WERI-Rb-1 (cell line): ENCODE measurements around the gene ACACA.
"Not testable (repeated sequence)": the region's sequence is repeated elsewhere in the genome, so short reads cannot be mapped to it uniquely, and the experiment has no call there.

Source experiments
- DNase-seq: peaks from one replicate; pipeline ENCODE4 v3.0.0-alpha.2; 2020
- H3K27ac ChIP-seq: fragments of 250-450 bp; sonication (Bioruptor Pico); 2 replicates; pipeline ENCODE4 v1.5.1; 2020; ENCODE audit warnings: mild to moderate bottlenecking, moderate library complexity
- H3K27me3 ChIP-seq: fragments of 250-450 bp; sonication (Bioruptor Pico); 2 replicates; pipeline ENCODE4 v1.5.1; 2021; ENCODE audit warnings: mild to moderate bottlenecking, low read depth, moderate library complexity; ENCODE audit not compliant: insufficient read depth, severe bottlenecking
- H3K36me3 ChIP-seq: fragments of 250-450 bp; sonication (Bioruptor Pico); 2 replicates; pipeline ENCODE4 v1.5.1; 2020; ENCODE audit warnings: mild to moderate bottlenecking, moderate library complexity
- H3K4me3 ChIP-seq: 2 replicates; pipeline ENCODE4 v1.5.1; 2011; ENCODE audit warnings: low read depth, mild to moderate bottlenecking, control low read depth, low read length
- H3K9me3 ChIP-seq: fragments of 250-450 bp; sonication (Bioruptor Pico); 2 replicates; pipeline ENCODE4 v1.5.1; 2021; ENCODE audit warnings: mild to moderate bottlenecking, moderate library complexity; ENCODE audit not compliant: severe bottlenecking
- CTCF ChIP-seq: IDR thresholded peaks from 2 replicates; pipeline ENCODE4 v1.5.1; 2011; ENCODE audit warnings: low read depth, mild to moderate bottlenecking, control low read depth, inconsistent platforms, low read length

The ACACA gene

GRCh38 chr17:37422971-37423625 is 16.5 kb upstream of the ACACA start:
- Histone ChIP-seq H3K36me3 (peaks cover 45% of the 10 kb centered on the region), H3K27me3 (no peaks in the 10 kb centered on the region), H3K9me3 (no peaks in the 10 kb centered on the region), H3K27ac (no peak overlapping the region), H3K4me3 (no peak overlapping the region)
- DNase-seq: no peak
- TF ChIP-seq CTCF: no peak

GRCh38 chr17:37417852-37418251 is 11.2 kb upstream of the ACACA start:
- Histone ChIP-seq H3K27me3 (no peaks in the 10 kb centered on the region), H3K4me3 (no peak overlapping the region), H3K36me3 (peaks cover 27% of the 10 kb centered on the region), H3K27ac (no peak overlapping the region), H3K9me3 (no peaks in the 10 kb centered on the region)
- TF ChIP-seq CTCF: no peak
- DNase-seq: no peak

- Histone ChIP-seq H3K27me3 (no peaks in the 10 kb centered on the region), H3K36me3 (peaks cover 37% of the 10 kb centered on the region), H3K27ac (no peak overlapping the region), H3K4me3 (no peak overlapping the region), H3K9me3 (no peaks in the 10 kb centered on the region)
- no peak for TF ChIP-seq CTCF
- DNase-seq: no peak
These were observed 7.4 kb upstream of the ACACA start for GRCh38 chr17:37413875-37414519.

GRCh38 chr17:37410357-37410756 is 3.7 kb upstream of the ACACA start:
- H3K36me3 ChIP-seq: peaks cover 32% of the 10 kb centered on the region
- no peak overlapping the region for H3K27ac ChIP-seq
- H3K4me3 ChIP-seq: no peak overlapping the region
- H3K9me3 ChIP-seq: no peaks in the 10 kb centered on the region
- DNase-seq: no peak
- no peak for TF ChIP-seq CTCF
- no peaks in the 10 kb centered on the region for H3K27me3 ChIP-seq

GRCh38 chr17:37408145-37408479 is 1.5 kb upstream of the ACACA start:
- DNase-seq, H3K4me3 ChIP-seq, H3K9me3 ChIP-seq, H3K27me3 ChIP-seq: not testable (repeated sequence)
- peaks cover 20% of the 10 kb centered on the region for H3K36me3 ChIP-seq
- peak overlapping the region; percentile 96 for H3K27ac ChIP-seq

- peak overlapping the region; percentile 53 for H3K4me3 ChIP-seq
- H3K9me3 ChIP-seq: no peaks in the 10 kb centered on the region
- H3K27me3 ChIP-seq: no peaks in the 10 kb centered on the region
- peaks cover 4% of the 10 kb centered on the region for H3K36me3 ChIP-seq
- no peak for TF ChIP-seq CTCF
- H3K27ac ChIP-seq: peak overlapping the region; percentile 96
- peak; percentile 8 for DNase-seq
These were observed 541 bp downstream of the ACACA start for GRCh38 chr17:37405955-37406634.

- peak overlapping the region; percentile 53 for H3K4me3 ChIP-seq
- not testable (repeated sequence) for H3K9me3 ChIP-seq, DNase-seq, H3K27ac ChIP-seq, H3K27me3 ChIP-seq, H3K36me3 ChIP-seq
These were observed 1.1 kb downstream of the ACACA start for GRCh38 chr17:37405522-37405921.
